GF-D8 (cell line): ENCODE measurements around the gene SYNJ2.
"Not testable (repeated sequence)": the region's sequence is repeated elsewhere in the genome, so short reads cannot be mapped to it uniquely, and the experiment has no call there.

Experiments used
- DNase-seq: peaks from one replicate; lab custom pipeline; 2025; lab: John Stamatoyannopoulos, UW

The SYNJ2 gene, protein sequence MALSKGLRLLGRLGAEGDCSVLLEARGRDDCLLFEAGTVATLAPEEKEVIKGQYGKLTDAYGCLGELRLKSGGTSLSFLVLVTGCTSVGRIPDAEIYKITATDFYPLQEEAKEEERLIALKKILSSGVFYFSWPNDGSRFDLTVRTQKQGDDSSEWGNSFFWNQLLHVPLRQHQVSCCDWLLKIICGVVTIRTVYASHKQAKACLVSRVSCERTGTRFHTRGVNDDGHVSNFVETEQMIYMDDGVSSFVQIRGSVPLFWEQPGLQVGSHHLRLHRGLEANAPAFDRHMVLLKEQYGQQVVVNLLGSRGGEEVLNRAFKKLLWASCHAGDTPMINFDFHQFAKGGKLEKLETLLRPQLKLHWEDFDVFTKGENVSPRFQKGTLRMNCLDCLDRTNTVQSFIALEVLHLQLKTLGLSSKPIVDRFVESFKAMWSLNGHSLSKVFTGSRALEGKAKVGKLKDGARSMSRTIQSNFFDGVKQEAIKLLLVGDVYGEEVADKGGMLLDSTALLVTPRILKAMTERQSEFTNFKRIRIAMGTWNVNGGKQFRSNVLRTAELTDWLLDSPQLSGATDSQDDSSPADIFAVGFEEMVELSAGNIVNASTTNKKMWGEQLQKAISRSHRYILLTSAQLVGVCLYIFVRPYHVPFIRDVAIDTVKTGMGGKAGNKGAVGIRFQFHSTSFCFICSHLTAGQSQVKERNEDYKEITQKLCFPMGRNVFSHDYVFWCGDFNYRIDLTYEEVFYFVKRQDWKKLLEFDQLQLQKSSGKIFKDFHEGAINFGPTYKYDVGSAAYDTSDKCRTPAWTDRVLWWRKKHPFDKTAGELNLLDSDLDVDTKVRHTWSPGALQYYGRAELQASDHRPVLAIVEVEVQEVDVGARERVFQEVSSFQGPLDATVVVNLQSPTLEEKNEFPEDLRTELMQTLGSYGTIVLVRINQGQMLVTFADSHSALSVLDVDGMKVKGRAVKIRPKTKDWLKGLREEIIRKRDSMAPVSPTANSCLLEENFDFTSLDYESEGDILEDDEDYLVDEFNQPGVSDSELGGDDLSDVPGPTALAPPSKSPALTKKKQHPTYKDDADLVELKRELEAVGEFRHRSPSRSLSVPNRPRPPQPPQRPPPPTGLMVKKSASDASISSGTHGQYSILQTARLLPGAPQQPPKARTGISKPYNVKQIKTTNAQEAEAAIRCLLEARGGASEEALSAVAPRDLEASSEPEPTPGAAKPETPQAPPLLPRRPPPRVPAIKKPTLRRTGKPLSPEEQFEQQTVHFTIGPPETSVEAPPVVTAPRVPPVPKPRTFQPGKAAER (N-terminal part only)

DNA sequence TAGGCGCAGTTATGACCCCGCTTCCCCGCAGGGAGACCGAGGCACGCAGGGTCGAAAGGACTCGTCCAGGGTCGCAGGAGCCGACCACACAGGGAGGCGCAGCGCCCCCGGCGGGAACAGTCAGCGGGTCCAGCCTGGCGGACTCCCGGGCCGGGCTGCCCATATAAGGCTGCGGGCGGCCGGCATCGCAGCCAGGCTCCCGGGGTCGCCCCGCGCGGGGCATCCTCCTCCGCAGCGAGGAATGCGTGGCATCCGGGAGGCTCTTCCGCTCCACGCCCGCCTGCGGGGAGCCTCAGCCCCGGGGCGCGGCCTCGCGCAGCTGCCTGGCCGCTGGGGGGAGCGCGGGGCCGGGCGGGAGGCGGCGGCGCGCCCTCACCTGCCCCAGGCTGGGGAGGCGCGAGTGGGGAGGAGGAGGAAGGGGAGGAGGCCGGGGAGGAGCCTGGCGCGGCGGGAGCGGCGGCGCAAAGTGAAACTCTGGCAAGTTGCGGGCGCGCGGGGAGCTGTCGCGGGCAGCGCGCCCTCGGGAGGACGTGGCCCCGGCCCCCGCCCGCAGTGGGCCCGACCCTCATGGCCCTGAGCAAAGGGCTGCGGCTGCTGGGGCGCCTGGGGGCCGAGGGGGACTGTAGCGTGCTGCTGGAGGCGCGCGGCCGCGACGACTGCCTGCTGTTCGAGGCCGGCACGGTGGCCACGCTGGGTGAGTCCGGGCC lies at the start of gene SYNJ2:
TSS of gene SYNJ2 (plus strand) at position 469 of the 707 bp plus-strand sequence. CDS start at position 568, 99 bp downstream.
- DNase-seq: no peak

DNA sequence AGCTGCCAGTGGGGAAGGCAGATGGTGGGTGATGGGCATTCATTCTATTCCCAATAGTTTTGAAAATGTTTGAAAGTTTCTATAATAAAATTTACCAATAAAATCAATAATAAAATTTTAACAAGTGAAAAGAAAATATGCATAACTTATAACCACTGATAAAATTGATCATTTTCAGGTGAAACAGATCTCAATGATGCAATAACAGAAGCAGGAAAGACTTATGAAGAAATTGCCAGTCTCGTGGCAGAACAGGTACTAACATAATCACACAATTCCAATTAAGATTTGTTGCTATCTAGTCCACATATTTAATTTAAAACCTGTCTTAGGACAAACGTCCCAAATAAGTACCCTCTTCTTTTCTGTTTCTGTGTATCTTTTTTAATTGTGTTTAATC lies 45.9 kb upstream of the SYNJ2 start:
- no peak for DNase-seq

DNA sequence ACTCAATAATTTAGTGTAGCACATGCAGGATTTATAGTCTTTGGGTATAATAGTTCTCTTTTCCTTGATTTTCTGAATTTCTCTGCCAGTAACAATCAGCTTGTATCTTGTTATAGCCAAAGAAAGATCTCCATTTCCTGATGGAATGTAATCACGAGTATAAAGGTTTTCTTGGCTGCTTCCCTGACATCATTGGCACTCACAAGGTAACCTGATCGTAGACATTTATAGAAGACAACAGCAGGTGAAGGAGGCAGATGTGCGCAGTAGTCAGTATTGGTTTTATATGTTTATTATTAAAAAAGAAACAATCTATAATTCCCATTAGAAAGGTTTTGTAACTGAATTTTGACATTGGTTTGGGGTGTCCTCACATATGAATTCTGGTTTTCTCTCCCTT lies 44.3 kb upstream of the SYNJ2 start:
- no peak for DNase-seq

DNA sequence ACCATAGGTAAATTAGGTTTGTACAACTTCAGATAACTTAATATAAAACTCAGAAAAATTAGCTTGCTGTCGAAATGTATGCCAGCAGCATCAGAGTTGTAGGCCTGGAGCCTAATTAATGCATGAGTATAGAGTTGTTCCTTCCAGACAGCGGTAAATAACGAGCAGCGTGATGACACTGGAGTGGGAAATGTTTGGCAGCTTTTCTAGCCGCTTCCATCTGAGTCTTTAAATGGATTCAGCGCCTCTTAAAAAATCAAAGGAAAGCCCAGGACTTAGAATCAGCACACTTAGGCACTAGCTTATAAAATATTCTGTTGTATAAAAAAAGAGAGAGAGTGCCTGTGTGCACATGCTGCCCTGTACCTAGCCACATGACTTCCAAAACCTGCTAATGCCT lies 43.7 kb upstream of the SYNJ2 start:
- no peak for DNase-seq

DNA sequence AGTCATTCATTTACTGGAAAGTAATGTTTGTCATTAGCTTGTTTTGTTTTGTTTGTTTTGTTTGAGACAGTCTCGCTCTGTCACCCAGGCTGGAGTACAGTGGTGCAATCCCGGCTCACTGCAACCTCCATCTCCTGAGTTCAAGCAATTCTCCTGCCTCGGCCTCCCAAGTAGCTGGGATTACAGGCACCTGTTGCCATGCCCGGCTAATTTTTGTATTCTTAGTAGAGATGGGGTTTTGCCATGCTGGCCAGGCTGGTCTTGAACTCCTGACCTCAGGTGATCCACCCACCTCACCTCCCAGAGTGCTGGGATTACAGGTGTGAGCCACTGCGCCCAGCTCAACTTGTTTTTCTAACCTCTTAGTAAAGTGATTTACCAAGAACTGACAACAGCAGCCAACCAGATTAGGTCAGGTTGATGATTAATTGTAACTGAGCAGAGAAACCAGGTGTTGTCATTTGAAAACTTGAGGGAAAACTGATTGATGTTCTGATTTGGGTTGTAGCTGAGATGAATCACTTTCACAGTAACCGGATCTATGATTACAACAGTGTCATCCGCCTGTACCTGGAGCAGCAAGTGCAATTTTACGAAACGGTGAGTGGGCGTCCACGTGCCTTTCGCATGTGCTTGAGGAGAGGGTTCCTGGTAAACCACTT lies 41.2 kb upstream of the SYNJ2 start:
- DNase-seq: not testable (repeated sequence)

DNA sequence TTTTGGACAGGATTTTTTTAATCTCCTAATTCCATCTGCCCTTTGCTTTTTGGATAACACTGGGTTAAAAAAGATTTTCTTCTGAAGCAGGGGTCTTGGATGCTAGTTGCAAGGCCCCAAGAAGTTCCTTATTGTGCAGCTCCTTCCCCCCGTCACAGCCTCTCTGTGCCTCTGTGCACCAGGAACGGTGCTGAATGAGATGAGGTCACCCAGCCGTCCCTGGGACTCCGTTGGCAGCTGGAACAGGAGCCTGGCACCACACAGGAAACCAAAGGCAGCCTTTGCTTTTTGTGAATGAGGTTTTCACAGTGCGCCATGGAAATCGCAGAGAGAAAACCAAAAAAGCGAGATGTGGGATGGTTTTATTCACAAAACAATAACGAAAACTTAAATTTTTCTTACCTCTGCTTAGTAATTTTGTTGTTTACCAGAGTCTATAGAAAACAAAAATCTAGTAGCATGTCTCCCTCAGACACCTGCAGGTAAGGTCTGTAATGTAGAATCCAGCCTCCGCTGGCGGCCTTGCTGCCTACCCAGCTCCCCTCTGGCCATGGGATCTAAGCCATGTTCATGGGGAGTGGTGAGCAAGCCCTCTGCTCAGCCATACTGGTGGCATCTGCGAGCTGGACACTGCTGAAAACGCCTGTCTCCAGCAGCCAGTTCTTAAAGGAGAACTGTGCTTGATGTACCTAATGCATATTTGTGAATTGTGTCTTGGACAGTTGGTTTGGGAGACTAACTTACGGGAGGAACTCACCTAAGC lies 40.4 kb upstream of the SYNJ2 start:
- DNase-seq: no peak

DNA sequence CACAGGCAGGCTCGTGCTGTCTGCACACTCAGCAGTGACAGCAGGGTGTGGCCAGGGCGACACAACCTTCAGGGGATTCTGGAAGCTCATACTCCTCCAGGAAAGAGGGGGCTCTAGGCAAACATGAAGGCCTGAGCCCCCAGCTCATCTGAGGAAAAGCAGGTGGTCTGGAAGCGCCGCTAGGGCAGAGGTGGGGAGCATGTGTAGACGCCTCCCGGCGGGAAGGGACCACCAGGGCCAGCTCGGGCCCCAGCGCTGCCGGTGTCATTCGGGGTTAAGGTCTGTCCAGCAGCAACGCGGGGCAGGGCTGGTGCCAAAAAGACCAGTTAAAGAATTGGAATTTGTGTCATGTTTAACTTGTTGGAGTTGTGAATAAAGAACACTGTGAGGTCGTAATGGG lies 39.3 kb upstream of the SYNJ2 start:
- DNase-seq: no peak

DNA sequence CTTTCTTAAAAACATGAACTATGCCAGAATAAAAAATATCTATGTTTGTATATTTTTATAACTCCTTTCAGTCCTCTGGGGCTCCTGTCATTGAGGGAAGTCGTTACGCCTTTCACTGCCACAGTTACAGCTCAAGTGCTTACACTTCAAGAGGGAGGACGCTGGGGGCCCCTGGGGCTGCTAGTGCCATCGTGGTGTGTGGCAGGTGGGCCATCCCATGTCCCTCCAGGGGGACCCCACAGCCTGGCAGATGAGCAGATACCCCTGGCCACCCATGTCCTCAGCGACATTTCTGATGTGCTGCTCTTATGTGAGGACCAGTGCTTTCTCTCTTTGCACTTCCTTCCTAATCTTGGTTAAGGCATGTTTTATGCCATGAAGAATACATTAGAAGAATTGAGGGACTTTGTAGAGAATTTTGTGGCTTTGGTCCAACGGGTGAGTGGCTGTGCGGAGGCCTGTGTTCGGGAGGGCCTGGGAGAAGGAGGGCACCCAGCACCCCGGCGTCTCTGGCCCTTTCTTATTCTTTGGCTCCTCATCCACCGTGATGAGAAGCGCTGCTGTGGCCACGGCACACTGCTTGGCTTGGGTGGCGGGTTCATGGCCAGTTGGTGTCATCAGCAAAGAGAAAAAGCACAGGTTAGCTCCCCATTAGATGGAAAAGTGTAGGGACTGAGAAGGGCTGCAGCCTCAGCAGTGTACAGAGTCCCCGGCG lies 38.3 kb upstream of the SYNJ2 start:
- no peak for DNase-seq

DNA sequence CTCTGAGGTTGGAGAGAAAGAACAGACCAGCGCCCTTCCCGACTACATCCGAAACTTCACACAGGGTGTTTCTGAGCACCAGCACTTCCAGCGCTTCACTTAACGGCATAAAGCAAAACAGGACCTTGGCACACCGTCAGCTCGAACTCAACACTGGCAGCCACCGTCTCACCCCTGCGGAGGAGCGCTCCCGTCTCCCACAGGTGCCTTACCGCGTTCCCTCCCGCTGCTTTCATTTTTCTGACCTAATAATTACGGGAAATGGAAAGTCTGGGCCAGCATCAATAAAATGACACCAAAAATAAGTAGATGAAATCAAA lies 37.7 kb upstream of the SYNJ2 start:
- no peak for DNase-seq

DNA sequence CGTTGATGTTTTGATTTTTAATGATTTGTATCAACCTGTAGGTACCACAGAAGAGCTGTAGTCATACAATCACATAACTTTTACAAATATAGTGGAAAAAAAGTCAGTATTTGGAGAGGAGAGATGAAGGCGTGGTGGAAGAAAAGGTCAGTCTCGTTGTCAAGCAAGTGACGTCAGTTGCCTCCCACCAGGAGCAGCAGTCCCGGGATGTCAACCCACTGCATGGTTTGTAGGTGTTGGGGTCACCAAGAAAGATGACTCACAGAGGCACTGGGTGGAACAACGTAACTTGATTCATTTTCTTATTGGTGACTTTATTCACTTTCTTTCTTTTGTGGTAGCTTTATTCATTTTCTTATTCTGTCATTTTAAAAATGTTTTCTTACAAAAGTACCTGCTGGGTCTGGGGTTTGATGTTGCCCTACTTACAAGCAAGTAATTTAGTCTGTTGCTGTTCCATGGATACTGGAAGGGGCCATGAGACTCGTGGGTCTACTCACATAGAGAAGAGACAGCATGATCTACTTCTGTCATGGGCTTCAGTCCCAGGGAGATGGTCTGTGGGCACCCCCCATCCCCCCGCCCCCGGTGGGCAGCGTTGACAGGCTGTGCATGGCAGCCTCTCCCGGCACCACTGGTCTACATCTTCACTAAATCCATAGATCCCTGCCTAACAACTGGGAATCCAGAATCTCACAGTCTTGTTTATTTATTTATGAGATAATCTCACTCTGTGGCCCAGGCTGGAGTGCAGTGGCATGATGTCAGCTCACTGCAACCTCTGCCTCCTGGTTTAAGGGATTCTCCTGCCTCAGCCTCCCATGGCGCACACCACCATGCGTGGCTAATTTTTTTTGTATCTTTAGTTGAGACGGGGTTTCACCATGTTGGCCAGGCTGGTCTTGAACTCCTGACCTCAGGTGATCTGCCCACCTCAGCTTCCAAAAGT lies 36.4 kb upstream of the SYNJ2 start:
- DNase-seq: no peak

DNA sequence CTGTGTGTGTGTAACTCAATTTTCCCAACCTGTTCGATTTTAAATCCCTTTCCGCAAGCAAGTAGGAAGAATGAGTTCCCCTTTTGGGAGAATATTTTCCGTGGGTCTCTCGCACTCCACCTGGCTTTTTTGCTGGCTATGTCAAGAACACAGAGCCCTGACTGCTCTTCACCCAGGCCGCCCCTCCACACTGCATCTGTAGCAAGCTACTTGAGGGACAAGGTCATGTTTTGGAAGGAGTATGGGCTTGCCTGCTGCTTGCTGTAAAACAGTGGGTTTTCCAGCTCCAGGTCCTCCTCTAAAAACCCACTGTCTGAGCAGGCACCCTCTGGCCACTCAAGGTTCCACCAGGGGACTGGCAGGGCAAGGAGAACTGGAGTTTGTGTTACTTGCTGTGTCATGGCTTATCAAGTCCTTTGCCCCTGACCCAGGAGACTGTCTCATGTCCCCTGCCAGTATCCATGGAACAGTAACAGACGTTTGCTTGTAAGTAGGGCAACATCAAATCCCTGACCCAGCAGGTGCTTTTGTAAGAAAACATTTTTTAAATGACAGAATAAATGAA lies 35.5 kb upstream of the SYNJ2 start:
- DNase-seq: no peak

DNA sequence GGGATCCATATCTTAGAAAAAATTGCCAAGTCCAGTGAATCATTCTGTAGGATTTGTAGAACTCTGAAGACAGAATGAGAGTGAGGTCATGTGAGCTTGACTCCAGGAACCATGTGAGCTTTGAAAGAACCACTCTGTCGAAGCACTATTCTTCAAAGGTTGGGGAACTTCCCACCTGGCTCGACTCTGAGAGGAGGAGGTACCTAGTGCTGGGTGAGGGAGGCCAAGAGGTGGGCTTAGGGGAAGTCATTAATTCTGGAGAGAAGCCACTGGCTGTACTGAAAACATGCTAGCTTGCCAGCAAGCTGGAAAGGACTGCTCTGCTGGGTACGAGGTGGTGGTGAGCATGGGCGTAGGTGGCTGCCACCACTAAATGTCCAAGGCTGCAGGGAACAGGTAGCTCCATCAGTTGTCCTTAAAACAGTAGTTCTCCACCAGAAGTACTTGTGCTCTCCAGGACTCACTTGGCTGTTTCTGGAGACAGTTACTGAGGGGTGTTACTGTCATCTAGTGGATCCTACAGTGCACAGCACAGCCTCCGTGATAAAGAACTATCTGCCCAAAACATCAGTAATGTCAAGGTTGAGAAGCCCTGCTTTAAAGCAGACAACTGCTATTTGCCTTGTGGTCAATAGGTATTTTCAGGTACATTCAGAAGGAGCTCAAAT lies 34.7 kb upstream of the SYNJ2 start:
- DNase-seq: no peak

DNA sequence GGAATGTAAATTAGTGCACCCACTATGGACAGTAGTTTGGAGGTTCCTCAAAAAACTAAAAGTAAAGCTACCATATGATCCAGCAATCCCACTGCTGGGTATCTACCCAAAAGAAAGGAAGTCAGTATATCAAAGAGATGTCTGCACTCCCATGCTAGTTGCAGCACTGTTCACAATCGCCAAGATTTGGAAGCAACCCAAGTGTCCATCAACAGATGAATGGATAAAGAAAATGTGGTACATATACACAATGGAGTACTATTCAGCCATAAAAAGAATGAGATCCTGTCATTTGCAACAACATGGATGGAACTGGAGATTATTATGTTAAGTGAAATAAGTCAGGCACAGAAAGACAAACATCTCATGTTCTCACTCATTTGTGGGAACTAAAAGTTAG lies 30.8 kb upstream of the SYNJ2 start:
- DNase-seq: not testable (repeated sequence)

DNA sequence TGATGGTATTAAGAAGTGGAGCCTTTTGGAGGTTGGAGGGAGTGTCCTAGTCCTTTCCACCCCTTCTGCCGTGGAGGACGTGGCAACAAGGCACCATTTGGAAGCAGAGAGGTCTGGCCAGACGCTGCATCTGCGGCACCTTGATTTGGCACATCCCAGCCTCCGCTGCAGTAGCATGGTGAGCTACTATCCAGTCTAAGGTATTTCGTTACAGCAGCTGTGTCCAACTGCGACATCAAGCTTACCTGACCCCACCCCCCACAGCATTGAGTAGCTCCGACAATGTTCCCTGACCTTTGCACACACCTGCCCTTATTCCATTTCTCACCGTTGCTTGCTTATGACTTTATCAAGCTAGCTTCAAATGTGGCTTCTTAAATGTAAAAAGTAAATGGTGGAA lies 29.8 kb upstream of the SYNJ2 start:
- DNase-seq: no peak

DNA sequence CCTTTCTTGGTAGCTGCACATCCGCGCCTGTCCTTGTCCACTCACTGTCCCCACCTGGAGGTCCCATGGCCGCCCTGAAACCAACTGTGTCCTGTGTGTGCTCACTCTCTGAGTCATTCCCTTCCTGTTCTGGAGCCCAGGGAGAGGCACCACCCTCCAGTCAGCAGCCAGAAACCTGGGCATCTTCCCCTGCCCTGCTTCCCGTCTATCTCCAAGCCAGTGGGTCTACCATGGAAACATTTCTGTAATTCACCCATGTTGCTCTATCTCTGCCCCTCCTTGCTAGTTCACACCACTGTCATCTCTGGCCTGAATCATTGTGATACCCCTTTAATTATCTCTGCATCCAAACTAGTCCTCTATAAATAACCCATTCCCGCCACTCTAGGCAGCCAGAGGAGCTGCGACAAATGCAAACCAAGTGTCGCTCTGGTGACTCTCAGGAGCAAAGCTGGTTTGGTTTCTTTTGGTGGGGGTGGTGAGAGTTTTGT lies 28.8 kb upstream of the SYNJ2 start:
- DNase-seq: no peak

DNA sequence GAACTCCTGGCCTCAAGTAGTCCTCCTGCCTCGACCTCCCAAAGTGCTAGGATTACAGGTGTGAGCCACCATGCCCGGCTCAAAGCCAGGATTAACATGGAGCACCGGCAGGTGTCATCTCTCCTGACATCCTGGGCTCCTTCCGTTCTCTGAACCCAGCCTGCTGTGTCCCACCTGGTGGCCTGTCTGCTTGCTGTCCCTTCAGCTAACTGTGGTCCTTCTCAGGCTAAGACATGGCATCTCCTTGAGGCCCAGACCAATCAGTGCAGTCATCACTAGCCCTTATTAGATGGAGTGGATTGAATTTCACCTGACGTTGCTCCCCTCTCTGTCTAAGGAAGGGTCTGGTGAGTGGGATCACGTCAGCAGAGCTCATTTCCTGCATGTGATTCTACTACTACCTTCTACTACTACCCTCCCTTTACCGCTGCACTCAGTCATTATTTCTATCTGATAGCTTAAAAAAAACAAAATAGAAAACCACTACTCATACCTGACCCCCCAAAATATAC lies 28.0 kb upstream of the SYNJ2 start:
- no peak for DNase-seq
